Neural cell (in vitro differentiated cells): ENCODE data around the gene DNAH10.

ENCODE experiments used
- CTCF ChIP-seq: fragments of 450-650 bp; IDR thresholded peaks from 2 replicates; pipeline ENCODE4 v1.5.1; 2014; ENCODE audit warnings: antibody characterized with exemption, mild to moderate bottlenecking, moderate library complexity; ENCODE audit not compliant: poor library complexity, severe bottlenecking
- EP300 ChIP-seq: fragments of 450-650 bp; conservative IDR thresholded peaks from 2 replicates; pipeline ENCODE4 v1.6.1; 2014; ENCODE audit warnings: antibody characterized with exemption, mild to moderate bottlenecking, moderate library complexity; ENCODE audit not compliant: poor library complexity, severe bottlenecking
- EZH2 ChIP-seq: fragments of 200-600, 300-800 bp; shearing (Covaris generic), sonication (generic); IDR thresholded peaks from 2 replicates; pipeline ENCODE4 v1.6.1; 2014; ENCODE audit warnings: antibody characterized with exemption, low read length, borderline replicate concordance, mild to moderate bottlenecking; ENCODE audit not compliant: insufficient read depth, poor library complexity, severe bottlenecking
- MXI1 ChIP-seq: fragments of 450-650 bp; conservative IDR thresholded peaks from 2 replicates; pipeline ENCODE4 v1.6.1; 2014; ENCODE audit warnings: antibody characterized with exemption, mild to moderate bottlenecking; ENCODE audit not compliant: poor library complexity, severe bottlenecking
- POLR2AphosphoS5 ChIP-seq: IDR thresholded peaks from 2 replicates; pipeline ENCODE4 v1.6.1; 2012
- RAD21 ChIP-seq: fragments of 450-650 bp; conservative IDR thresholded peaks from 2 replicates; pipeline ENCODE4 v1.6.1; 2014; ENCODE audit warnings: antibody characterized with exemption, mild to moderate bottlenecking, moderate library complexity
- REST ChIP-seq: IDR thresholded peaks from 2 replicates; pipeline ENCODE4 v1.6.1; 2012; ENCODE audit warnings: borderline replicate concordance
- SMC3 ChIP-seq: fragments of 450-650 bp; conservative IDR thresholded peaks from 2 replicates; pipeline ENCODE4 v1.6.1; 2014; ENCODE audit warnings: antibody characterized with exemption, mild to moderate bottlenecking, moderate library complexity; ENCODE audit not compliant: poor library complexity
- TAF1 ChIP-seq: IDR thresholded peaks from 2 replicates; pipeline ENCODE4 v1.6.1; 2012; ENCODE audit warnings: low read depth

- TF ChIP-seq CTCF (no peak), REST (no peak), EZH2 (no peak), EP300 (no peak), POLR2AphosphoS5 (no peak), MXI1 (no peak), RAD21 (no peak), SMC3 (no peak), TAF1 (no peak)
Observed at GRCh38 chr12:123846340-123846739, 84.2 kb downstream of the DNAH10 start.
